K562 (cell line): Measurements from ENCODE around the gene HES5. TPM values are rescaled to one million over a fixed set of nuclear protein-coding genes. Genes with fewer than 3 reads are reported as not detected.

Experiments
- FOXP1 ChIP-seq: sonication (generic); formaldehyde crosslinking; IDR thresholded peaks from 2 replicates; pipeline ENCODE4 v1.8.0; 2022; ENCODE audit warnings: mild to moderate bottlenecking, missing genetic modification reagents
- MAZ ChIP-seq, 2 experiments: fragments of 450-650 bp in 1 of 2; sonication (generic) in 1 of 2; formaldehyde crosslinking; IDR thresholded peaks in 1 of 2; conservative IDR thresholded peaks in 1 of 2; 2 replicates each; pipeline versions ENCODE4 v1.4.0 to v1.5.0; 2020; ENCODE audit warnings: mild to moderate bottlenecking in 1 of 2, missing genetic modification reagents in 1 of 2
- MNT ChIP-seq, 2 experiments: fragments of 450-650 bp; conservative IDR thresholded peaks; 2 replicates each; pipeline ENCODE4 v1.6.1; 2017; ENCODE audit warnings: mild to moderate bottlenecking in 2 of 2, moderate library complexity in 2 of 2
- PHF8 ChIP-seq: fragments of 200-600 bp; sonication (generic); IDR thresholded peaks from 2 replicates; pipeline ENCODE4 v1.6.1; 2012; ENCODE audit warnings: mixed run types, mild to moderate bottlenecking, inconsistent platforms, low read length, moderate library complexity, borderline replicate concordance
- SIX5 ChIP-seq, 2 experiments: IDR thresholded peaks; 2 replicates each; pipeline ENCODE4 v1.6.1; 2011; ENCODE audit warnings: low read length in 2 of 2, borderline replicate concordance in 1 of 2, low read depth in 1 of 2, mild to moderate bottlenecking in 1 of 2, moderate library complexity in 1 of 2; ENCODE audit not compliant: insufficient read depth in 1 of 2
- SRSF9 ChIP-seq: fragments of 200-400 bp; formaldehyde crosslinking; IDR thresholded peaks from 2 replicates; pipeline ENCODE4 v1.6.1; 2017; ENCODE audit warnings: low read depth, low read length, borderline replicate concordance
- TAF1 ChIP-seq: IDR thresholded peaks from 2 replicates; pipeline ENCODE4 v1.6.1; 2011; ENCODE audit warnings: mild to moderate bottlenecking, low read length, moderate library complexity; ENCODE audit not compliant: insufficient read depth, control insufficient read depth, severe bottlenecking; ENCODE audit errors: extremely low read depth
- TBP ChIP-seq: optimal IDR thresholded peaks from 2 replicates; pipeline ENCODE3; 2011; ENCODE audit warnings: low read depth, low read length, improper control_type of control experiment
- TSHZ1 ChIP-seq: fragments of 250-450 bp; sonication (Bioruptor Pico); IDR thresholded peaks from 2 replicates; pipeline ENCODE4 v1.4.0; 2020; ENCODE audit warnings: mild to moderate bottlenecking, moderate library complexity
- ZNF431 ChIP-seq: sonication (generic); formaldehyde crosslinking; IDR thresholded peaks from 2 replicates; pipeline ENCODE4 v1.8.0; 2022; ENCODE audit warnings: mild to moderate bottlenecking, missing genetic modification reagents
- ZNF449 ChIP-seq: fragments of 250-450 bp; sonication (Bioruptor Pico); IDR thresholded peaks from 2 replicates; pipeline ENCODE4 v1.8.0; 2022; ENCODE audit warnings: moderate library complexity, mild to moderate bottlenecking, inconsistent platforms
- ZNF592 ChIP-seq: fragments of 450-650 bp; IDR thresholded peaks from 2 replicates; pipeline ENCODE4 v1.6.1; 2017; ENCODE audit warnings: antibody characterized with exemption, mild to moderate bottlenecking
- ZNF830 ChIP-seq: fragments of 250-450 bp; sonication (Bioruptor Pico); IDR thresholded peaks from 2 replicates; pipeline ENCODE4 v1.5.0; 2021; ENCODE audit warnings: mild to moderate bottlenecking
- ZZZ3 ChIP-seq: fragments of 450-650 bp; IDR thresholded peaks from 2 replicates; pipeline ENCODE4 v1.6.1; 2016; ENCODE audit warnings: antibody characterized with exemption, mild to moderate bottlenecking, moderate library complexity
- polyA plus RNA-seq, 8 experiments: library from polyadenylated mRNA; depleted of rRNA in 4 of 8; stranded (reverse) in 5 of 8; unstranded in 3 of 8; fragments of >200 nt; fragmentation: Nextera tagmentation in 2 of 8; fragmentation: Illumina TruSeq in 1 of 8; extraction: Ambion mirVana in 2 of 8; extraction: Trizol in 1 of 8; gene quantifications; 2 replicates each; pipeline versions ENCODE4 v1.2.1 to v1.2.3, GENCODE V29; 2011 to 2014; ENCODE audit warnings: inconsistent platforms in 1 of 8, missing spikeins in 1 of 8
- total RNA-seq, 7 experiments: library from RNA; depleted of rRNA in 6 of 7; stranded (reverse); fragments of >200 nt in 6 of 7; fragmentation: Illumina TruSeq in 2 of 7; extraction: Trizol in 2 of 7; gene quantifications; 2 replicates each; pipeline versions ENCODE4 v1.2.1 to v1.2.3, GENCODE V29; 2011 to 2021; ENCODE audit warnings: low replicate concordance in 1 of 7

HES5 gene
- total and polyA plus RNA-seq, 9 of the 15 experiments (the other 6 are each of a cell fraction or from before 2014, with no cell fraction given) = not detected

GRCh38 chr1:2525920-2526823, 3.9 kb downstream of the HES5 start, which contains the start of gene PANK4 (continued):
- TF ChIP-seq TSHZ1 (CRISPR knock-in tag) (peak; percentile 25; the same call in 1 of the 2 replicates), ZNF592 (peak; percentile 99), TBP (peak; percentile 95), FOXP1 (CRISPR knock-in tag) (no peak), ZNF830 (CRISPR knock-in tag) (no peak), SRSF9 (no peak), ZNF431 (CRISPR knock-in tag) (no peak), TAF1 (peak; percentile 92), MAZ (CRISPR knock-in tag; conservative IDR thresholded peaks at IDR 0.05 in 1 of 2, IDR thresholded peaks at IDR 0.05 in 1 of 2) (peak; percentile 23 to 98), SIX5 (IDR thresholded peaks at IDR 0.05; ENCODE audit: borderline replicate concordance in 1 of 2, insufficient read depth in 1 of 2, low read depth in 1 of 2, low read length in 2 of 2) (peak; percentile 100), MNT (conservative IDR thresholded peaks at IDR 0.05) (peak in 1 of 2 experiments; percentile 79; a peak in 1 of 4 replicates), ZZZ3 (no peak), ZNF449 (CRISPR knock-in tag) (peak; percentile 72; the same call in 1 of the 2 replicates), PHF8 (peak; percentile 68; the same call in 1 of the 2 replicates)
